GM12891 (cell line): ENCODE results near the gene ILK.

Experiments
- PAX5 ChIP-seq: IDR thresholded peaks from 2 replicates; pipeline ENCODE4 v1.6.1; 2011; ENCODE audit warnings: low read length, moderate library complexity, mild to moderate bottlenecking; ENCODE audit not compliant: insufficient read depth, severe bottlenecking
- POLR2A ChIP-seq: IDR thresholded peaks from 2 replicates; pipeline ENCODE4 v1.6.1; 2011; ENCODE audit warnings: low read depth, low read length, control low read depth
- POLR2AphosphoS5 ChIP-seq: IDR thresholded peaks from 2 replicates; pipeline ENCODE4 v1.6.1; 2011; ENCODE audit warnings: low read depth, low read length, control low read depth
- POU2F2 ChIP-seq: IDR thresholded peaks from 2 replicates; pipeline ENCODE4 v1.6.1; 2011; ENCODE audit warnings: low read depth, mild to moderate bottlenecking, control low read depth, low read length, moderate library complexity
- SPI1 ChIP-seq: IDR thresholded peaks from 2 replicates; pipeline ENCODE4 v1.6.1; 2011; ENCODE audit warnings: low read depth, low read length, control low read depth
- TAF1 ChIP-seq: IDR thresholded peaks from 2 replicates; pipeline ENCODE4 v1.6.1; 2011; ENCODE audit warnings: low read depth, low read length, control low read depth

DNA sequence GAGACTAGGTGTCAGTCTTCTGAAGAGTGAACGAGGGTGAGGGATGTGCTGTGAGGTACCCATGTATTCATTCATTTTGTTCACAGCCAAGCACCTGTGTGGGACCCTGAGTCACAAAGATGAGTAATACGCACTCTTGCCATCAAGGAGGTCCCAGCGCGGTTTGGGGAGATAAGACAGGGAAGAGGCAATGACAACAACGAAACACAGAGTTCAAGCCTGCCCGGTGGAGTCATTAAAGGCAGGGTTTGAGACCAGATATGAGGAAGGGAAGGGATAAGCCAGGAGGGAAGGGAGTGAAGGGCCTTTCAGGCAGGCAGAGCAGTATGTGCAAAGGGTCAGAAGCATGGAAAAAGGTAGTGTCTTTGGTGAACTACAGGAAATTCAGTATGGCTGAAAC, 47.4 kb downstream of the ILK start:
- TF ChIP-seq POLR2AphosphoS5 (no peak), POLR2A (no peak), TAF1 (no peak), POU2F2 (no peak), SPI1 (no peak), PAX5 (no peak)
